A549 (cell line): ENCODE results near the gene ADGRG6. TPM values are rescaled to one million over a fixed set of nuclear protein-coding genes. Genes with fewer than 3 reads are reported as not detected.

Experiments
- ATAC-seq, 2 experiments: fragments of 200-7000 bp in 1 of 2; fragments of >200 bp in 1 of 2; cut with Nextera tagmentation in 1 of 2; cut with Tn5 transposase in 1 of 2; 3 replicates each; pipeline versions ENCODE4 v1.8.0 to v1.9.1; 2018 to 2020; ENCODE audit warnings: mild to moderate bottlenecking in 1 of 2, moderate library complexity in 1 of 2
- CTCF ChIA-PET: fragments of 300-600 bp; sonication (Branson Sonifier 250); formaldehyde crosslinking; extraction: SDS; loops from one replicate; lab custom pipeline; 2021; ENCODE audit warnings: antibody characterized with exemption, inconsistent platforms; lab: Yijun Ruan, JAX
- POLR2A ChIA-PET: fragments of 350-600 bp; formaldehyde crosslinking; extraction: SDS; loops from one replicate; lab custom pipeline; 2021; ENCODE audit warnings: antibody characterized with exemption, inconsistent platforms; lab: Yijun Ruan, JAX
- DNase-seq, 2 experiments: peaks; one replicate each; pipeline versions ENCODE4 v3.0.0 to v3.0.0-alpha.2; 2011 to 2016; ENCODE audit warnings: low read depth in 1 of 2, low spot score in 1 of 2
- FAIRE-seq: peaks from 2 replicates; lab custom pipeline; 2011; peaks lifted over from hg19 to GRCh38; lab: Jason Lieb, UNC
- H3K27ac ChIP-seq, 2 experiments: fragments of >200 bp; sonication (Bioruptor Twin); formaldehyde crosslinking; 3 replicates each; pipeline ENCODE4 v1.5.1; 2016 to 2017
- H3K4me1 ChIP-seq: fragments of >200 bp; sonication (Bioruptor Twin); formaldehyde crosslinking; 3 replicates; pipeline ENCODE4 v1.6.1; 2016
- H3K4me2 ChIP-seq: fragments of >200 bp; sonication (Bioruptor Twin); formaldehyde crosslinking; 3 replicates; pipeline ENCODE4 v1.6.1; 2016
- H3K4me3 ChIP-seq: fragments of >200 bp; sonication (Bioruptor Twin); formaldehyde crosslinking; 3 replicates; pipeline ENCODE4 v1.5.1; 2016
- H3K9me3 ChIP-seq: fragments of >200 bp; sonication (Bioruptor Twin); formaldehyde crosslinking; 3 replicates; pipeline ENCODE4 v1.6.1; 2016
- CEBPB ChIP-seq, 2 experiments: fragments of >200 bp in 1 of 2; sonication (Bioruptor Twin) in 1 of 2; formaldehyde crosslinking in 1 of 2; IDR thresholded peaks; 2 replicates each; pipeline ENCODE4 v1.6.1; 2012 to 2016
- CHD2 ChIP-seq: fragments of 150-350 bp; IDR thresholded peaks from 2 replicates; pipeline ENCODE4 v1.6.1; 2014; ENCODE audit warnings: low read length; ENCODE audit not compliant: partially characterized antibody
- CHD4 ChIP-seq: fragments of 200-600 bp; sonication (generic); IDR thresholded peaks from 2 replicates; pipeline ENCODE4 v1.6.1; 2016; ENCODE audit warnings: antibody characterized with exemption, mild to moderate bottlenecking, borderline replicate concordance
- CTCF ChIP-seq: fragments of >200 bp; sonication (Bioruptor Twin); formaldehyde crosslinking; IDR thresholded peaks from 3 replicates; pipeline ENCODE4 v1.5.1; 2016
- E2F6 ChIP-seq: IDR thresholded peaks from 2 replicates; pipeline ENCODE4 v1.6.1; 2012; ENCODE audit warnings: low read depth, borderline replicate concordance
- FOSB ChIP-seq: fragments of 250-450 bp; sonication (Bioruptor Pico); IDR thresholded peaks from 2 replicates; pipeline ENCODE4 v1.5.0; 2020; ENCODE audit warnings: mild to moderate bottlenecking, moderate library complexity
- FOSL2 ChIP-seq, 2 experiments: fragments of 450-650 bp in 1 of 2; fragments of >200 bp in 1 of 2; sonication (Bioruptor Twin) in 1 of 2; formaldehyde crosslinking; IDR thresholded peaks; 2 replicates each; pipeline versions ENCODE4 v1.5.0 to v1.6.1; 2016 to 2020; ENCODE audit warnings: mild to moderate bottlenecking in 1 of 2, moderate library complexity in 1 of 2
- HDAC2 ChIP-seq: fragments of 200-600 bp; sonication (generic); IDR thresholded peaks from 2 replicates; pipeline ENCODE4 v1.6.1; 2016
- HEYL ChIP-seq: fragments of 250-450 bp; sonication (Bioruptor Pico); IDR thresholded peaks from 2 replicates; pipeline ENCODE4 v1.8.0; 2021; ENCODE audit warnings: mild to moderate bottlenecking, moderate library complexity
- JUN ChIP-seq, 2 experiments: fragments of >200 bp; sonication (Bioruptor Twin); formaldehyde crosslinking; IDR thresholded peaks; 2 replicates in 1 of 2; 3 replicates in 1 of 2; pipeline ENCODE4 v1.6.1; 2016 to 2017
- KDM5A ChIP-seq: fragments of 200-600 bp; sonication (generic); IDR thresholded peaks from 2 replicates; pipeline ENCODE4 v1.6.1; 2016; ENCODE audit warnings: antibody characterized with exemption, mild to moderate bottlenecking
- NFE2L2 ChIP-seq: fragments of 150-350 bp; conservative IDR thresholded peaks from 2 replicates; pipeline ENCODE4 v1.6.1; 2014; ENCODE audit warnings: low read length
- NPAS2 ChIP-seq: fragments of 250-450 bp; sonication (Bioruptor Pico); IDR thresholded peaks from 2 replicates; pipeline ENCODE4 v1.8.0; 2022; ENCODE audit warnings: mild to moderate bottlenecking, moderate library complexity, borderline replicate concordance
- NR3C1 ChIP-seq: fragments of >200 bp; sonication (Bioruptor Twin); formaldehyde crosslinking; IDR thresholded peaks from 3 replicates; pipeline ENCODE4 v1.6.1; 2017
- PBX3 ChIP-seq: IDR thresholded peaks from 2 replicates; pipeline ENCODE4 v1.6.1; 2012
- RARB ChIP-seq: fragments of 250-450 bp; sonication (Bioruptor Pico); IDR thresholded peaks from 2 replicates; pipeline ENCODE4 v1.8.0; 2021; ENCODE audit warnings: mild to moderate bottlenecking, moderate library complexity
- ZC3H11A ChIP-seq: fragments of 450-650 bp; IDR thresholded peaks from 2 replicates; pipeline ENCODE4 v1.6.1; 2014; ENCODE audit warnings: antibody characterized with exemption, mild to moderate bottlenecking
- ZNF302 ChIP-seq: fragments of 250-450 bp; sonication (Bioruptor Pico); IDR thresholded peaks from 2 replicates; pipeline ENCODE4 v1.9.0; 2021; ENCODE audit warnings: inconsistent platforms, mild to moderate bottlenecking, moderate library complexity
- WGBS: methylation state at CpG from one replicate; pipeline ENCODE4 v1.1.6; 2017; ENCODE audit errors: missing lambda C conversion rate; 5-methylcytosine and 5-hydroxymethylcytosine counted together
- polyA plus RNA-seq, 4 experiments: library from polyadenylated mRNA; depleted of rRNA in 3 of 4; stranded (reverse); fragments of >200 nt; fragmentation: RNase III in 1 of 4; extraction: RNeasy Plus Mini Kit Qiagen cat#74134 plus additional on column Dnase treatment in 1 of 4; gene quantifications; 2 replicates in 3 of 4; 3 replicates in 1 of 4; pipeline ENCODE4 v1.2.3, GENCODE V29; 2011 to 2017
- TF ChIP-seq, protein P1 (sequence below): fragments of 150-350 bp; IDR thresholded peaks from 2 replicates; pipeline ENCODE4 v1.6.1; 2014; ENCODE audit warnings: low read depth, mild to moderate bottlenecking, low read length

ADGRG6 gene
- polyA plus RNA-seq, 2 of the 4 experiments (the other 2 are of a cell fraction): 55.4 to 181 TPM

- TF ChIP-seq CTCF: no peak
- no peak for TF ChIP-seq E2F6
- TF ChIP-seq JUN (IDR thresholded peaks at IDR 0.05): peak; percentile 29 to 61; a peak in 1 of 5 replicates
- no peak for TF ChIP-seq ZNF302
- no peak for TF ChIP-seq HDAC2
- TF ChIP-seq NPAS2: no peak
Measured at GRCh38 chr6:142378138-142378875, 76.5 kb downstream of the ADGRG6 start (continued).

GRCh38 chr6:142380626-142381025, 78.8 kb downstream of the ADGRG6 start:
- FAIRE-seq: no peak
- H3K4me1 ChIP-seq: peaks cover 93% of the 10 kb centered on the region
- no peak for TF ChIP-seq FOSL2 (IDR thresholded peaks at IDR 0.05)
- TF ChIP-seq FOSL2 (CRISPR knock-in tag; IDR thresholded peaks at IDR 0.05): no peak
- no peak overlapping the region for H3K4me3 ChIP-seq
- POLR2A ChIA-PET: no interaction called here
- peak overlapping the region; percentile 46 for H3K4me2 ChIP-seq
- CTCF ChIA-PET: interaction anchor here (0.6 to 1.4 kb wide), 3 partner anchors 14 to 234 kb away, joined by 3 to 4 read pairs (median 4); partner anchors contain the start of genes ADGRG6, NMBR and VTA1
- H3K9me3 ChIP-seq: no peaks in the 10 kb centered on the region
- ATAC-seq: no peak
- peak overlapping the region; percentile 85 to 94 for H3K27ac ChIP-seq
- WGBS: 54% methylated on average over 4 of the region's 4 CpGs
- peak in 1 of 2 experiments; percentile 47 for DNase-seq

GRCh38 chr6:142381181-142381580, 79.4 kb downstream of the ADGRG6 start:
- FAIRE-seq (no peak), ATAC-seq (no peak)
- ChIA-PET CTCF (interaction anchor here (1.2 to 1.4 kb wide), 2 partner anchors 79 to 234 kb away, joined by 3 to 4 read pairs; partner anchors contain the start of genes ADGRG6, NMBR and VTA1), POLR2A (no interaction called here)
- Histone ChIP-seq H3K4me3 (no peak overlapping the region), H3K9me3 (no peaks in the 10 kb centered on the region), H3K4me1 (peaks cover 99% of the 10 kb centered on the region), H3K27ac (peak overlapping the region; percentile 85 to 94), H3K4me2 (peak overlapping the region; percentile 46)
- 64% methylated on average over 2 of the region's 2 CpGs for whole genome bisulfite sequencing
- TF ChIP-seq ZC3H11A (no peak), KDM5A (no peak), NFE2L2 (no peak), CHD4 (no peak), FOSB (no peak), CEBPB (IDR thresholded peaks at IDR 0.05) (no peak)
- TF ChIP-seq, protein P1, sequence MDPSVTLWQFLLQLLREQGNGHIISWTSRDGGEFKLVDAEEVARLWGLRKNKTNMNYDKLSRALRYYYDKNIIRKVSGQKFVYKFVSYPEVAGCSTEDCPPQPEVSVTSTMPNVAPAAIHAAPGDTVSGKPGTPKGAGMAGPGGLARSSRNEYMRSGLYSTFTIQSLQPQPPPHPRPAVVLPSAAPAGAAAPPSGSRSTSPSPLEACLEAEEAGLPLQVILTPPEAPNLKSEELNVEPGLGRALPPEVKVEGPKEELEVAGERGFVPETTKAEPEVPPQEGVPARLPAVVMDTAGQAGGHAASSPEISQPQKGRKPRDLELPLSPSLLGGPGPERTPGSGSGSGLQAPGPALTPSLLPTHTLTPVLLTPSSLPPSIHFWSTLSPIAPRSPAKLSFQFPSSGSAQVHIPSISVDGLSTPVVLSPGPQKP: no peak
- TF ChIP-seq, all 56 proteins: peak for 0
- no peak for DNase-seq

GRCh38 chr6:142381845-142382378, 80.1 kb downstream of the ADGRG6 start:
- WGBS: 81% methylated on average over 5 of the region's 5 CpGs

More at GRCh38 chr6:142381845-142382378, 80.1 kb downstream of the ADGRG6 start:
- H3K9me3 ChIP-seq: no peaks in the 10 kb centered on the region
- CTCF ChIA-PET: interaction anchor here (1.0 kb wide), 1 partner anchor 78 kb away, joined by 4 read pairs; no protein-coding TSS in a partner anchor
- POLR2A ChIA-PET: no interaction called here
- H3K4me3 ChIP-seq: no peak overlapping the region
- no peak for FAIRE-seq
- TF ChIP-seq NR3C1 (no peak), RARB (CRISPR knock-in tag) (no peak), PBX3 (no peak), HEYL (no peak), CHD2 (no peak)
- TF ChIP-seq, all 56 proteins: peak for 0
- Histone ChIP-seq H3K4me1 (peaks cover 99% of the 10 kb centered on the region), H3K4me2 (peak overlapping the region; percentile 46), H3K27ac (peak overlapping the region; percentile 80 to 94)
- DNase-seq (no peak), ATAC-seq (no peak)
